NCI-H526 treated with DMSO at 0.1 percent for 48 hours (cell line): ENCODE results near the gene TENM3.

Source experiments
- DNase-seq: peaks from one replicate; lab custom pipeline; 2025; lab: John Stamatoyannopoulos, UW

The TENM3 gene

GRCh38 chr4:182842759-182843390 lies 599.7 kb downstream of the TENM3 start:
- DNase-seq = no peak

GRCh38 chr4:182843808-182844325 lies 600.7 kb downstream of the TENM3 start:
- DNase-seq = no peak

DNA sequence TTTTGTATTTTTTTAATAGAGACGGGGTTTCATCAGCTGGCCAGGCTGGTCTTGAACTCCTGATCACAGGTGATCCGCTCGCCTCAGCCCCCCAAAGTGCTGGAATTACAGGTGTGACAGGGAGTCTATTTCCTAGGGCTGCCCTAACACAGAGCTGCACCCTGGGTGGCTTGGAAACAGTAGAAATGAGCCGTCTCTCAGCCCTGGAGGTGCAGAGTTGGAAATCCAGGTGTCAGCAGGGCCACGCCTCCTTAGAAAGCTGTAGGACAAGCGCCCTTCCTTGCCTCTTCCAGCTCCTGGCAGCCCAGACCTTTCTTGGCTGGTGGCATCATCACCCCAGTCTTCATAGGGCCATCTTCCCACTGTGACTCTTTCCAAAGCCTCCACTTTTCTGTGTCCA lies 602.4 kb downstream of the TENM3 start:
- DNase-seq = no peak

DNA sequence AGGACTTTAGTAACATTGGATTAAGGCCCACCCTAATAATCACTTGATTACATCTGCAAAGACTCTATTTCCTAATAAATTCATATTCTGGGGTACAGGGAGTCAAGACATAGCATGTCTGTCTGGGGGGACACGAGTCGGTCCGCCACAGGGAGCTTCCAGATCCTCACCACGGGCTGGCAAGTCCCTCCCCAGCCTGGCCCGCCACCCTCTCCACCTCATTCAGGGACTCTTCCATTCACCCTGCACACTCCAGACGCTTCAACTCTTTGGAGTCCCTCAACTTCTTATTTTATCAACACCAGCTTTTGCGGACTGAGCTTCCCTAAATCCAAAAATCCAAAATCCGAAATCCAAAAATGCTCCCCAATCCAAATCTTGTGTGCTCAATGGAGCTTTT lies 602.8 kb downstream of the TENM3 start:
- no peak for DNase-seq

GRCh38 chr4:182847576-182848450 lies 604.6 kb downstream of the TENM3 start:
- DNase-seq = no peak

DNA sequence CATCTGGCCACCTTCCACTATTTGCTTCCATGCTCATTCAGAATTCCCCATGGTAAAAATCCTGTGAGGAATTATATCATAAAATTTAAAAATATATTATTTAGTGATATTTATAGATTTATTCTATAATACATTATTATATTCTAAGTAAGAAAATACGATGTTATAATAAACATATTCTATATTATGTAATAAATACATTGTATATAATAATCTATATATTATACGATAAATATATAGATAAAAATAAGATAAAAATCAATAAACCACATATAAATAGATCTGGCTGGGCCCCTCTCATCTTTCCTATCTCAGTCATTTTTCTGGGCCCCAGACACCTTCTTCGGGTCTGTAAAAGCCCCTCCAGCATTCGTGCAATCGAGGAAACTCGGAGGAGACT lies 605.5 kb downstream of the TENM3 start:
- DNase-seq = no peak
